SH-SY5Y (cell line): ENCODE measurements around the gene RRBP1.

Source experiments
- GATA2 ChIP-seq: IDR thresholded peaks from 2 replicates; pipeline ENCODE4 v1.6.1; 2011; ENCODE audit warnings: mild to moderate bottlenecking, low read depth, low read length
- GATA3 ChIP-seq: IDR thresholded peaks from 2 replicates; pipeline ENCODE4 v1.6.1; 2011; ENCODE audit warnings: low read depth, mild to moderate bottlenecking, low read length, moderate library complexity

- TF ChIP-seq GATA2 (no peak), GATA3 (no peak)
These were observed 80.1 kb downstream of the RRBP1 start for GRCh38 chr20:17601957-17602356.
